Kidney tubule cell (primary cell): ENCODE results near the gene KCNN4.
A peak's percentile ranks its signal among the peaks of the same experiment; 100 is the strongest.

ENCODE experiments used
- DNase-seq: peaks from one replicate; pipeline ENCODE4 v3.0.0-alpha.2; 2018; ENCODE audit warnings: low spot score

The KCNN4 gene

DNA sequence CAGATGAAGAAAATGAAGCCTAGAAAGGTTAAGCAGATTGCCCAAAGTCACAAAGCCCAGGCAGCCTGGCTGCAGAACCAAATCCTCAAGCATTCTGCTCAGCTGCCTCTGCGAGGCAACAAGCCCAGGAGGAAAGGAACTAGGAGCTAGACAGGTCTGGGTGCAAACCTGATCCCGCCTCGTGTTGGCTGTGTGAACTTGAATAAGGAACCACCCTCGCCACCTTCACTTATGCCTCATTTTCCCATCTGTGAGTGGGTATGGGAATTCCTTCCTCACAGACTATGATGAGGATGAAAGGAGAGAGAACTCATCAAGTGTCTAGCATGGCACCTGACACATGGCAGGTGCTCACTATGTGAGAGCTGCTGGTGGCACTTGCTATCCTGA is 32.6 kb downstream of the KCNN4 start:
- no peak for DNase-seq

DNA sequence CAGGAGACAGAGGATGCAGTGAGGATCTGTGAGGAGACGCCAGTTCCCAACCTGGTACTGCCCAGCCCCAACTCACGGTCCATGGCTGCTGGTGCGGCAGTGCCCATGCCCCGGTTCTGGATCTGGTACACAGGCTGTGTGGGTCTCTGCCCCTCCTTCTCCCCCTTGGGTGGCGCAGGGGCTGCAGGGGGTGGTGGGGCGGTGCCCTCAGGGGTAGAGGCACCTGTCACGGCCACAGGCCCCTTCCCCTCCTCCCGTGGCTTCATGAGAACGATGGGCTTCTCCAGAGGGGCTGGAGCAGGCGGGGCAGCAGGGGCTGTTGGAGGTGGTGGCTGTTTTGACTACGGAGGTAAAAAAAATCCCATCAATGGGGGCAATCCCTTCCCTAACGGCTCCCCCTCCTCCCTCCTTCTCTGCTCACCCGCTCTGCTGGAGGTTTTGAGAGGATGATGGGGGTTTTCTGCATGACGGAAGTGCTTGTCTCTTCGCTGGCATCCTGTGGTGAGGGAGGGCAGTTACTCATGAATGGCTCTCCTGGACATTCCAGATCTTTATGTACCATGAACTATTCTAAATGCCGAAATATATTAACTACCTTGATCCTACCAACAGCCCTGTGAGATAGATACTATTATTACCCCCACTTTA is 33.1 kb downstream of the KCNN4 start:
- DNase-seq: no peak

DNA sequence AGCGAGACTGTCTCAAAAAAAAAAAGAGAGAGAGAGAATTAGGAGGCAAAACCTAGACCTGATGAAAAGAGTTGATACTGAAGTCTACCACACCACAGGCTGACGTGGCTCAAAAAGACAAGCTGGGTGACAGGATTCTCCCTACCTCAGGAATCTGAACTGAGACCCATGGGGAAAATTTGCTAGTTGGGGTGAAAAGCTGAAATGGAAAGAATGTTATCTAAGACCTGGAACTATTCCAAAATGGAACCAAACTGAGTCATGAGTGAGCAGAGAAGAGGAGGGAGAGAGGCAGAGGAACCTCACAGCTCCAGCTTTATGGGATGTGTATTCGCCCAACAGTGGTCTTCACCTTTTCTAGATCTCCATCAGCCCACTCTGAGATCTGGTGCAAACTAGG is 37.7 kb downstream of the KCNN4 start:
- DNase-seq: peak; percentile 20

GRCh38 chr19:43741075-43741825 is 39.5 kb downstream of the KCNN4 start:
- DNase-seq: no peak

DNA sequence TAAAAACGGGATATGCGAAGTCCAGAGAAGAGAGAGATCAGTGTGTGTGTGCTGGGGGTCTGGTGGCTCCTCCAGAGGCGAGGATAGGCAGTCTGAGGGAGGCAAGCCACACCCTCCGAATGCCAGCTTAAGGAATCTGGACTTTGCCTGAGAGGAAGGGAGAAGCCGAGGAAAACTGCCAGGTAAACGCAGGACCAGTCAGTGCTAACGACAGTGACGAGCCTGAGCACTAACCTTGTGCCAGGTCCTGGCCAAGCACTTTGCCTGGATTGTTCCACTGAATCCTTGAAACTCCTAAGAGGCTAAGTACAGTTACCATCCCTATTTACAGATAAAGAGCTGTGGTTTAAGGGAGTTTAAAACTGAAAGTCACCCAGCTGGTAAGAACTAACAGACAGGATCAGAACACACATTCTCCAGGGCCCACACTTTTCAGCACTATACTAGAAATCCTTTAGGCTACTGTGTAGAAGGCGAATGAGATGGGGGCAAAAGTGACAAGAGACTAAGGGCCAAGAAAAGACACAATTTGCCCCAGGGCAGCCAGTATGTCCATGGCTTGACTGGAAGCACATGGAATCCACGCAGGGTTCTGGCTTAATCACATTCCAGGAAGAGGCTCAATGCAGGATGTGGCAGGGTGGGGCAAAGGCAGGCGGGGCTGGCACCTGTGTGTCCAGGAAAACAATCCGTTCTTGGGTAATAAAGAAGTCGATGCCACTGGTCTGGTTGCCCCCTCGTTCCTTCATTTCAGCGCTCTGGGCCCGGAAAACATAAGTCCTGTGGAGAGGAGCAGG is 41.1 kb downstream of the KCNN4 start:
- DNase-seq: peak; percentile 40

DNA sequence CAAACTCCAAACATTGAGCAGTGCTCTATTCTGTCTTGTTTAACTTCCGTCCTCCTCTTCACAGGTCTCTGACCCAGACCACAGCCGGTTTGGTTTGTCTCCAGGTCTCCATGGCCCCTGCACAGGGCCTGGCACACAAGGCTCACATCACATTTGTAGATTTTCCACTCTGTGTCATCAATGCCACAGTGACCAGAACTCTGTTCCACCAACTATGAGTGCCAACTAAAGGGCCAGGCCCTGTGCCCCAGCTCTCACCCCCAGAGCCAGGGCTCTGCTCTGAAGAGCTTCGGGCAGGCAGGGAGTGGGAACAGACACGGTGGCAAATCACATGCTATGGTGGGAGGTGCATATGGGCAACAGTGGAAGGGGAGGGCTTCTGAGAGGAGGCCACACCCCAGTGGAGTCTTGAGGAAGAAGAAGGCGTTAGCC is 42.0 kb downstream of the KCNN4 start:
- DNase-seq: no peak

DNA sequence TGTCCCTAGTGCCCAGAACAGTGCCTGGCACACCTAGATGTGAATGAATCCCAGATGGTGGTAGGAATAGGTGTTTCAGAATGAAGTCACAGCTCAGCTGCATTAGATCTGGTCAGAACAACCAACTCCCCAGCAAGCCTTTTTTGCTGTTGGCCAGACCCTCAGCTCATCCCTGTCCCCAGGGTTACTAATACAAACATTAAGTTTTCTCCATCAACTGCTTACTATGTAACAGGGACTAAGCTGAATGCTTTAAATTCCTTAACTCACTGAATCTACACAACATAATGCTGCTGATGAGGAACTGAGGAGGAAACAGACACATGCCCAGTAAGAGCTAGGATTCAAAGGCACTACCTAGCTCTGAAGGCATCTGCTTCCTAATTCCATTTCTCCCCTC is 44.8 kb downstream of the KCNN4 start:
- peak; percentile 47 for DNase-seq

DNA sequence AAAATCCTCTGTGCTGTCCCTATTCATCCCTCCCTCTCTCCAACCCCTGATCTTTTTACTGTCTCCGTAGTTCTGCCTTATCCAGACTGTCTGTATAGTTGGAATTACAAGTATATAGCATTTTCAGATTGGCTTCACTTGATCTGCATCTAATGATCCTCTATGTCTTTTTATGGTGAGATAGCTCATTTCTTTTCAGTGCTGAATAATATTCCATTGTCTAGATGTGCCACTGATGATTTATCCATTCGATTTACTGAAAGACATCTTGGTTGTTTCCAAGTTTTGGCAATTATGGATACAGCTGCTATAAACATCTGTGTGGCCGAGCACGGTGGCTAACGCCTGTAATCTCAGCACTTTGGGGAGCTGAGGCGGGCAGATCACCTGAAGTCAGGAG is 45.8 kb downstream of the KCNN4 start:
- no peak for DNase-seq

- no peak for DNase-seq
Measured at GRCh38 chr19:43731846-43732245, 48.9 kb downstream of the KCNN4 start.

- DNase-seq: no peak
Measured at GRCh38 chr19:43731346-43731745, 49.4 kb downstream of the KCNN4 start.

DNA sequence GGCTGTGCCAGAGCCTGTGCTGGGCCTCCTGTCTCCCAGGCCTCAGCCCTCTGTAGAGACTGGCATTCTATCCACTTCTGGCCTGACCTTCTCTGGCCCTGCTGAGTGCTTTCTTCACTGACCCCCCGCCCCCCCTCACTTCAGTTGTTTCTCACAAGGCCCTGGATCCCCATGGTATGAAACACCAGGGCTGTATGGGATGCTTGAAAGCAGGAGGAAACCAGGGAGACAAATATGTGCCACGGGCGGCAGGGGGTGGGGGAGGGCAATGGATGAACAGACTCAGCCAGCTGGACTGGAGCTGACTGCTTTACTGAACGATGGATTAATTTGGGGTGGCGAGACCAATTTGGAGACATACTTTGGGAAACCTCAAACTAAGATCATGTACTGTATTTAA is 50.9 kb downstream of the KCNN4 start:
- DNase-seq: no peak

DNA sequence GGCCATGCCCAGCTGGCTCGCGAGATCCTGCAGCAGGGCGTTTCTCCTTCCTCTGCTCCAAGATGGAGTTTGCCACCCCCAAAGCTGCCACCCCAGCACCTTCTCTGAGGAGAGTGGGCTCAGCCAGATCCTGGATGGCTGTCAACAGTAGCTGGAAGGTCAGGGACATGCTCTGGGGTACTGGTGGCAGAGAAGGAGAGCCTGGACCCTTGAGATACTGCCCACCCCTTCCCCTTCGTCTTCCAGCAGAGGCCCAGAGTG is 53.2 kb downstream of the KCNN4 start:
- DNase-seq: no peak

DNA sequence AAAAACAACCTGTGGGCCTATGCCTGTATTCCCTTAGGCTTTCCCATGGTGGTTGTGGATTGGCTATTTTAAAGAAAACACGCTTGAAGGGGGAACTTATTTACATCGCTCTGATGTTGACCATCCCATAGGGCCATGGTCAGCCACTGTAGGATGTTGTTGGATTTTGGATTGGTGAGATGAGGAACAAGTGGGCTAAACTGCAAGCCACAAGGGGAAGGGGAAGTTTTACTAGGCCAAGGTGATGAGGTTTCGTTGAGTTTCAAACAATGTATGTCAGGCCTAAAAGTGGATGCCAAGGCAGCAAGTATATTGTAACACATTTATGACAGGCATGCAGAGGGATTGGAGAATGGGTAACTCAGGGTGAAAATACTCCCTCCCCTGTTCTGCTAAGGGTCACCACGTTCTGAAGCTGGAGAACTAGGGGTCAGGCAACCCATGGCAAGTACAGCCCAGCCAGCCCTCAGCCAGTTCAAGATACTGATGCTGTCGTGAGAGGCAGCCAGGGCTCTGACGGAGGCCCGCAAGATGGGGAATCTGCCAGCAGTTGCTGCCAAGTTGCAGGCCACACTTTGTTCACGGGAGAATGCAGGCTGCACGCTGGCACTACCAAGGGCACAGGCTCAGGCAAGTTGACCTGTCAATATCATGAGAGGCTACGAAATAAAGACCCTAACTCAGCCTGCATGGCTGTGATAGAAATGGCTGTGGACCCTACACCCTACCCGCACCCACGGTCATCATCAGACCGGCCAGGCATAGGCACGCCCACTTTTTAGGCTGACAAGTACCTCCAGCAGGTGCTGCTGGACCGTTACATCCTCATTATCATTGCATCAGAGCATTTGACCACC is 53.8 kb downstream of the KCNN4 start:
- DNase-seq: no peak

DNA sequence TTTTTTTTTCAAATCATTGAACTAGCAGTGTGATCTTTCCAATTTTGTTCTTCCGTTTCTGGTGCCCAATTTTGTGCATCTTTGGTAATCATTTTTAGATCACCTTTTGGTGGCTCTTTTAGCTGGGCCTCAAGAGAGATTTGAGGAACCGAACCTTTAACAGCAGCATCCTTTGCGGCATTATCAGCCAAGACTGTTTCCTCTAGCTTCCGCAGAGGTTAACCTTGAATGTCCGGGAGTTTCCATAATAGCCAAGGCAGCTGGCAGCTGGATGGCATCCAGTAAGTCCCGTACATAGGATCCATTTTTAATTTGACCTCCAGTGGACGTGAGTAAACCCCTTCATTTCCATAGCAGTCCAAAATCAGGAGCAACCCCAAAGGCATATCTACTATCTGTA is 55.3 kb downstream of the KCNN4 start:
- DNase-seq: no peak

DNA sequence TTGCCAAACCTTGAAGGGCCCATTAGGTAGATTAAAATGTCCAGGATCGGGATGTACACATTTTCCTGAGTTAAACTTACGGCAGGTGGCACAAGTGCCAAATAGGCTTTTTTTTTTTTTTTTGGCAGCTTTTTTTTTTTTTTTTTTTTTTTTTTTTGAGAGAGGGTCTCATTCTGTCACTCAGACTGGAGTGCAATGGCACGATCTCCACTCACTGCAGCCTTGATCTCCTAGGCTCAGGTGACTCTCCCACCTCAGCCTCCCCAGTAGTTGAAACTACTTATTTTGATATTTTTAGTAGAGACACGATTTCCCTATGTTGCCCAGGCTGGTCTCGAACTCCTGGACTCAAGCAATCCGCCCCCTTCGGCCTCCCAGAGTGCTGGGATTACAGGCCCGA is 55.9 kb downstream of the KCNN4 start:
- DNase-seq: no peak

DNA sequence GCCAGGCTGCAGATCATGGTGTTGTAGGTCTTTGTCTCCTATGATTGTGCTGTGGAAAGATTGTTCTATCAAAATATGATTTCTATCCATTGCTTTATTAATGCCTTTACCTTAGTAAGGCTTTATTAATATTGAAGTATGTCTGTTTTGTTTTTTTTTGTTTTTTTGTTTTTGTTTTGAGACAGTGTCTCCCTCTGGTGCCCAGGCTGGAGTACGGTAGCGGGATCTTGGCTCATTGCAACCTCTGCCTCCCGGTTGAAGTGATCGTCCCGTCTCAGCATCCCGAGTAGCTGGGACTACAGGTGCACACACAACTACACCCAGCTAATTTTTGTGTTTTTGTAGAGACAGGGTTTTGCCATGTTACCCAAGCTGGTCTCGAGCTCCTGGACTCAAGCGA is 57.2 kb downstream of the KCNN4 start:
- no peak for DNase-seq

DNA sequence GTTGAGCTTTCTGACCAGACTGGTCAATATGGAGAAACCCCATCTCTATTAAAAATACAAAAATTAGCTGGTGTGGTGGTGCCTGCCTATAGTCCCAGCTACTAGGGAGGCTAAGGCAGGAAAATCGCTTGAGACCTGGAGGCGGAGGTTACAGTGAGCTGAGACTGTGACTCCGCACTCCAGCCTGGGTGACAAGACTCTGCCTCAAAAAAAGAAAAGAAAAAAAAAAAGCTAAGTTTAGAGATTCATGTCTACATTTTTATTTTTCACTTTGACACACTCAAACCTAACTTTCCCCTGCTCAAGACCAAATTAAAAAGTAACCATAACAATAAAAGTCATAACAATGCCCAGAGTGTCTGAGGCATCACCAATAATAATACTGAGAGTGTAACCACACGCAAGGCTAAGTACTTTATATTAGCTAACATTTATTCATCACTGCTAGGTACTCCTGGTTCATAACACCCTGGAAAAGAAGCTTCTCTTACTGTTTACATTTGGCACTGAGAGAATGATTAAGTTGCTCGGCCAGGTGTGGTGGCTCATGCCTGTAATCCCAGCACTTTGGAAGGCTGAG is 59.2 kb downstream of the KCNN4 start:
- DNase-seq: no peak

DNA sequence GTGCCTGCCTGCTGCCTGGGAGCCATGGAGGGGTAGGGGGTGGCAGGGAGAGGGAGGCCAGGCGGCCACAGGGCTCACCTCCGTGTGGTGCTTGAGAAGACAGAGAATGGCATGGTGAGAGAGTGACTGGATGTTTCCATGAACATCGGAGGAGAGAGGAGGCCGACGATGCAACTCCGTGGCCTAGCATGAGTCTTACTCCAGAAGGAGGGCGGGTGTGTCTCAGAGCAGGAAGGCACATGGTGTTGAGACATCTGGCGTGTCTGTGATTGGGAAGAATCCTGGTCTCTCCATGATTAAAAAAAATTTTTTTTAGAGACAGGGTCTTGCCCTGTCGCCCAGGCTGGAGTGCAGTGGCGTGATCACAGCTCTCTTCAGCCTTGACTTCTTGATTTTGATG is 59.8 kb downstream of the KCNN4 start:
- DNase-seq: no peak

GRCh38 chr19:43719918-43720317 is 60.9 kb downstream of the KCNN4 start:
- DNase-seq: no peak

- no peak for DNase-seq
Measured at GRCh38 chr19:43719378-43719868, 61.4 kb downstream of the KCNN4 start.

GRCh38 chr19:43718627-43719377 is 62.0 kb downstream of the KCNN4 start:
- no peak for DNase-seq
